IMR-90 (cell line): Measurements from ENCODE around the gene TOP3B.

Experiments used
- BHLHE40 ChIP-seq: fragments of 150-350 bp; IDR thresholded peaks from 2 replicates; pipeline ENCODE4 v1.6.1; 2016; ENCODE audit warnings: mild to moderate bottlenecking, low read depth, low read length
- CEBPB ChIP-seq: IDR thresholded peaks from 2 replicates; pipeline ENCODE4 v1.6.1; 2012; ENCODE audit warnings: low read depth, low read length, improper control_type of control experiment
- CHD1 ChIP-seq: IDR thresholded peaks from 2 replicates; pipeline ENCODE4 v1.6.1; 2012; ENCODE audit warnings: low read depth, low read length, improper control_type of control experiment
- CTCF ChIP-seq: conservative IDR thresholded peaks from 2 replicates; pipeline ENCODE4 v1.5.1; 2012; ENCODE audit warnings: mild to moderate bottlenecking, low read depth, low read length, improper control_type of control experiment
- FOS ChIP-seq: fragments of 150-350 bp; IDR thresholded peaks from 2 replicates; pipeline ENCODE4 v1.6.1; 2016; ENCODE audit warnings: low read depth, low read length
- MAFK ChIP-seq: IDR thresholded peaks from 2 replicates; pipeline ENCODE4 v1.6.1; 2012; ENCODE audit warnings: low read depth, low read length, improper control_type of control experiment
- NFE2L2 ChIP-seq: fragments of 150-350 bp; IDR thresholded peaks from 2 replicates; pipeline ENCODE4 v1.6.1; 2016; ENCODE audit warnings: low read depth, mild to moderate bottlenecking, low read length
- POLR2A ChIP-seq: IDR thresholded peaks from 2 replicates; pipeline ENCODE4 v1.6.1; 2012; ENCODE audit warnings: mild to moderate bottlenecking, low read depth, low read length
- RAD21 ChIP-seq: IDR thresholded peaks from 2 replicates; pipeline ENCODE4 v1.6.1; 2012; ENCODE audit warnings: low read length, improper control_type of control experiment
- RCOR1 ChIP-seq: IDR thresholded peaks from 2 replicates; pipeline ENCODE4 v1.6.1; 2012; ENCODE audit warnings: mild to moderate bottlenecking, low read length, improper control_type of control experiment; ENCODE audit not compliant: insufficient replicate concordance
- RFX5 ChIP-seq: IDR thresholded peaks from 2 replicates; pipeline ENCODE4 v1.8.0; 2012; ENCODE audit warnings: low read depth, mild to moderate bottlenecking, low read length, moderate library complexity
- SMC3 ChIP-seq: fragments of 150-350 bp; IDR thresholded peaks from 2 replicates; pipeline ENCODE4 v1.6.1; 2016; ENCODE audit warnings: low read depth, mild to moderate bottlenecking, antibody characterized with exemption, low read length, moderate library complexity
- TF ChIP-seq, protein P1 (sequence below): fragments of 150-350 bp; IDR thresholded peaks from 2 replicates; pipeline ENCODE4 v1.6.1; 2017; ENCODE audit warnings: mild to moderate bottlenecking, antibody characterized with exemption, low read length, low read depth
- TF ChIP-seq, protein P2 (sequence below): fragments of 150-350 bp; IDR thresholded peaks from 2 replicates; pipeline ENCODE4 v1.6.1; 2016; ENCODE audit warnings: low read depth, mild to moderate bottlenecking, low read length, moderate library complexity, borderline replicate concordance

DNA sequence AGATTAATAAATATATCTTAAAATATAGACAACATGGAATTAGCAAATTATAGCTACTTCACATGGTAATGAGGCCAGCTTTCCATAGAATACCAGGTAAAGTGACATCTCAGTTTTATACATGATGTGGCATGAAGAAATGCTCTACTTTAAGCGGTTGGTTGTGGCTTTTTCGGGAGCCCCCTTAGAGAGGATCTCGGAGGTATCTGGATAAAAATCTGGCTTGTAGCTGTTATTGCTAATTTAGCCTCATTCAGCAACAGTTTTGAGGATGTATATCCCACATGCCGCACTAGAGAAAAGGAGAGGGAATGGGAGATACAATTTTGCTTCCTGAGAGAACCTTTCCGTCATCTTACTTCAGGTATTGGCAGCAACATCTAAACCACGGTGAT, 24.0 kb upstream of the TOP3B start:
- TF ChIP-seq, protein P1, sequence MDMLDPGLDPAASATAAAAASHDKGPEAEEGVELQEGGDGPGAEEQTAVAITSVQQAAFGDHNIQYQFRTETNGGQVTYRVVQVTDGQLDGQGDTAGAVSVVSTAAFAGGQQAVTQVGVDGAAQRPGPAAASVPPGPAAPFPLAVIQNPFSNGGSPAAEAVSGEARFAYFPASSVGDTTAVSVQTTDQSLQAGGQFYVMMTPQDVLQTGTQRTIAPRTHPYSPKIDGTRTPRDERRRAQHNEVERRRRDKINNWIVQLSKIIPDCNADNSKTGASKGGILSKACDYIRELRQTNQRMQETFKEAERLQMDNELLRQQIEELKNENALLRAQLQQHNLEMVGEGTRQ, result no peak
- TF ChIP-seq, protein P2, sequence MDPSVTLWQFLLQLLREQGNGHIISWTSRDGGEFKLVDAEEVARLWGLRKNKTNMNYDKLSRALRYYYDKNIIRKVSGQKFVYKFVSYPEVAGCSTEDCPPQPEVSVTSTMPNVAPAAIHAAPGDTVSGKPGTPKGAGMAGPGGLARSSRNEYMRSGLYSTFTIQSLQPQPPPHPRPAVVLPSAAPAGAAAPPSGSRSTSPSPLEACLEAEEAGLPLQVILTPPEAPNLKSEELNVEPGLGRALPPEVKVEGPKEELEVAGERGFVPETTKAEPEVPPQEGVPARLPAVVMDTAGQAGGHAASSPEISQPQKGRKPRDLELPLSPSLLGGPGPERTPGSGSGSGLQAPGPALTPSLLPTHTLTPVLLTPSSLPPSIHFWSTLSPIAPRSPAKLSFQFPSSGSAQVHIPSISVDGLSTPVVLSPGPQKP, result no peak
- TF ChIP-seq CTCF (no peak), RAD21 (no peak), BHLHE40 (no peak), POLR2A (no peak), MAFK (no peak), NFE2L2 (no peak), FOS (no peak), CEBPB (no peak), SMC3 (no peak), RCOR1 (no peak), RFX5 (no peak), CHD1 (no peak)
